Spleen (tissue), 11 donors: ENCODE measurements around the gene IKZF5. TPM values are rescaled to one million over a fixed set of nuclear protein-coding genes. Genes with fewer than 3 reads are reported as not detected.

ENCODE experiments used
- DNase-seq: peaks from one replicate; pipeline ENCODE4 v3.0.0-alpha.2; 2020
- H3K27ac ChIP-seq, 8 donors: fragments of 200-600 bp; sonication (generic) in 7 of 8; 1 replicate in 4 of 8; 2 replicates in 4 of 8; pipeline versions ENCODE4 v1.5.0 to v1.8.0; 2016 to 2021; ENCODE audit warnings: inconsistent platforms in 4 of 8, mild to moderate bottlenecking in 4 of 8, moderate library complexity in 1 of 8
- H3K27me3 ChIP-seq, 7 donors: fragments of 200-600 bp; sonication (generic) in 6 of 7; replicated peaks in 1 of 7; 1 replicate in 4 of 7; 2 replicates in 3 of 7; pipeline versions ENCODE4 v1.5.0 to v1.8.0; 2016 to 2021; ENCODE audit warnings: inconsistent platforms in 3 of 7, mild to moderate bottlenecking in 1 of 7
- H3K36me3 ChIP-seq, 6 donors: fragments of 200-600 bp; sonication (generic) in 5 of 6; 1 replicate in 4 of 6; 2 replicates in 2 of 6; pipeline versions ENCODE4 v1.5.0 to v1.8.0; 2016 to 2021; ENCODE audit warnings: inconsistent platforms in 2 of 6
- H3K4me1 ChIP-seq, 6 donors: fragments of 200-600 bp; sonication (generic) in 5 of 6; 1 replicate in 3 of 6; 2 replicates in 3 of 6; pipeline versions ENCODE4 v1.5.0 to v1.8.0; 2016 to 2021; ENCODE audit warnings: inconsistent platforms in 3 of 6
- H3K4me3 ChIP-seq, 8 donors: fragments of 200-600 bp; sonication (generic) in 7 of 8; 1 replicate in 4 of 8; 2 replicates in 4 of 8; pipeline versions ENCODE4 v1.5.0 to v1.8.0; 2016 to 2021; ENCODE audit warnings: inconsistent platforms in 4 of 8, mild to moderate bottlenecking in 4 of 8, moderate library complexity in 2 of 8
- H3K9me3 ChIP-seq, 8 donors: fragments of 200-600 bp; sonication (generic) in 7 of 8; 1 replicate in 4 of 8; 2 replicates in 4 of 8; pipeline versions ENCODE4 v1.5.0 to v1.8.0; 2016 to 2021; ENCODE audit warnings: inconsistent platforms in 4 of 8
- CTCF ChIP-seq, 11 experiments: fragments of 200-600 bp in 7 of 11; fragments of 450-650 bp in 4 of 11; sonication (generic) in 4 of 11; IDR thresholded peaks in 8 of 11; conservative IDR thresholded peaks in 3 of 11; 1 replicate in 7 of 11; 2 replicates in 4 of 11; pipeline versions ENCODE4 v1.4.0 to v1.8.0; 2016 to 2021; ENCODE audit warnings: antibody characterized with exemption in 11 of 11, inconsistent platforms in 4 of 11, mild to moderate bottlenecking in 1 of 11
- POLR2A ChIP-seq, 3 donors: fragments of 450-650 bp; IDR thresholded peaks; one replicate each; pipeline ENCODE4 v1.5.1; 2017; ENCODE audit warnings: antibody characterized with exemption in 3 of 3, mild to moderate bottlenecking in 1 of 3
- POLR2AphosphoS5 ChIP-seq, 3 donors: sonication (generic); formaldehyde crosslinking; IDR thresholded peaks; one replicate each; pipeline ENCODE4 v1.5.1; 2017; ENCODE audit warnings: antibody characterized with exemption in 3 of 3
- WGBS, 5 donors: extraction: QIAGEN DNeasy Blood & Tissue Kit in 3 of 5; methylation state at CpG; one replicate each; pipeline versions ENCODE4 v1.1.5 to v1.1.7; 2013 to 2018; 5-methylcytosine and 5-hydroxymethylcytosine counted together
- intact Hi-C: fragments of 100-400 bp; cut with DNase I; formaldehyde crosslinking; loops from one replicate; pipeline ENCODE4 v1.15.0; 2023; ENCODE audit warnings: low total_unique reads
- polyA plus RNA-seq, 3 donors: library from polyadenylated mRNA; stranded (reverse); fragments of 200-250 nt; gene quantifications; one replicate each; pipeline ENCODE4 v1.2.1, GENCODE V29; 2013
- total RNA-seq, 7 donors: library from RNA; depleted of rRNA in 3 of 7; stranded (reverse); fragments of >200 nt in 3 of 7; fragmentation: NEBNext Ultra II Directional in 4 of 7; extraction: Animal tissue kit (Norgen Biotek cat#: 25700) in 4 of 7; gene quantifications; one replicate each; pipeline versions ENCODE4 v1.1.0 to v1.2.1, GENCODE V29; 2016 to 2021
- donor health status: healthy with polysubstance abuse.
- donor health status: DM: no; HTN: no; CAD: no; lungs with moderate emphysema.
- donor health status: DM: no; HTN: no; CAD: no.
- donor health status: Bipolar disorder and iron deficiency.
- donor health status: healthy.
- donor health status: DM: no; HTN: no; CAD: no.
- donor health status: DM: yes; HTN: yes; CAD: no.

Gene IKZF5
- total and polyA plus RNA-seq, 10 donors: 8.9 to 26.7 (median 16.2) TPM

DNA sequence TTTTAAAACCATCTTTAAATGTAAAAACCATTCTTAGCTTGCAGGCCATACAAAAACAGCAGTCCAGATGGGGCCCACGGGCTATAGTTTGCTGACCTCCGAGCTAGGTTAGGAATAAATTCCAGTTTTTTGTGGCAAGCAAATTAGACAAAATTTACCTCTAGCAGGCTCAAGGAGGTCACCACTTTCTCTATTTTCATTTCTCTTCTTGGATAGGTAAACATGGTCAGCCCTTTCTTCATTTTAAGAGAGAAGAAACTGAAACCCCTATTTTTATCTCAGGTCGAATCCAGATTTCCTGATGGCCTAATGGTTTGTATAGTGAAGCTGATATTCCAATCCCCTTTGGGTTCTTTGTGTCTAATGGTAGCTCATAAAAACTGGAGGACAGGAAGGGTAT lies 10.7 kb downstream of the IKZF5 start:
- peaks cover 3 to 63% (median 42%) of the 10 kb centered on the region in 6 donors for H3K36me3 ChIP-seq
- intact Hi-C loops: no loop called here

GRCh38 chr10:122995936-122996335 lies 12.7 kb downstream of the IKZF5 start:
- Histone ChIP-seq H3K27ac (no peak overlapping the region), H3K9me3 (no peaks in the 10 kb centered on the region), H3K36me3 (peaks cover 3 to 77% (median 47%) of the 10 kb centered on the region in 6 donors), H3K27me3 (no peaks in the 10 kb centered on the region), H3K4me3 (no peak overlapping the region), H3K4me1 (peaks cover 0 to 24% (median 12%) of the 10 kb centered on the region in 6 donors)
- WGBS, 5 donors: 93 to 100% (median 97%) methylated on average over 4 of the region's 4 CpGs
- intact Hi-C loops: no loop called here
- DNase-seq: no peak
- no peak for TF ChIP-seq POLR2AphosphoS5 (IDR thresholded peaks at IDR 0.05)
- TF ChIP-seq POLR2A (IDR thresholded peaks at IDR 0.05): no peak
- no peak for TF ChIP-seq CTCF (IDR thresholded peaks at IDR 0.05 in 8 of 11, conservative IDR thresholded peaks at IDR 0.05 in 3 of 11)

More for the DNA sequence above, 10.7 kb downstream of the IKZF5 start:
- no peak for DNase-seq
- Histone ChIP-seq H3K9me3 (no peaks in the 10 kb centered on the region), H3K27ac (no peak overlapping the region), H3K27me3 (no peaks in the 10 kb centered on the region), H3K4me1 (peaks cover 0 to 40% (median 12%) of the 10 kb centered on the region in 6 donors), H3K4me3 (no peak overlapping the region)
- TF ChIP-seq CTCF (IDR thresholded peaks at IDR 0.05 in 8 of 11, conservative IDR thresholded peaks at IDR 0.05 in 3 of 11) (no peak), POLR2A (IDR thresholded peaks at IDR 0.05) (no peak), POLR2AphosphoS5 (IDR thresholded peaks at IDR 0.05) (no peak)
- 85 to 94% (median 90%) methylated on average over 3 of the region's 3 CpGs for WGBS, 5 donors

DNA sequence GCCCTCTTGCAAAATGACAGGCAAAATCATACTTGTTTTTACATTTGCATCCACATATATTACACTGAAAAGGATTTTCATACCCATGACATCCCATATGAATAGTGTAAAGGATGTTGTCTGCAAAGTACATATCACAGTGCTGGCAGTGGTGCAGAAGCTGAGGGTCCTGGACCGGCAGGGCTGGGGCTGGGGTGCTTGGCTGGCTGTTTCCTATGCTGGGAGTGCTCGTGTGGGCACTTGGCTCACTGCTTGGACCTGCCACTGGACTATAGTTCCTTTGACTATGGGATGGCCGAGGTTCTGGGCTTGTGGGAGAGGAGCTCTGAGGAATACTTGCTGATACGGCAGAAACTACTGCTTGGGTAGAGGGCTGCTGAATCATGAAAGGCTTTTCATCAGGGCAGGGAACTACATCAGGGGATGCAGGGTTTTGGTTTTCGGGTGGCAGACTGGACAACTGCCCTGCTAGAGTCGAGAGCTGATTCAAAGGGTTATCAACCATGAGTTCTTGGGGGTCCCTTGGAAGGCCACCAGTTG lies 14.7 kb downstream of the IKZF5 start:
- peaks cover 3 to 85% (median 50%) of the 10 kb centered on the region in 6 donors for H3K36me3 ChIP-seq

More for the DNA sequence above, 14.7 kb downstream of the IKZF5 start:
- Histone ChIP-seq H3K4me3 (no peak overlapping the region), H3K4me1 (peaks cover 0 to 5% (median 0%) of the 10 kb centered on the region in 6 donors), H3K9me3 (no peaks in the 10 kb centered on the region), H3K27ac (no peak overlapping the region), H3K27me3 (no peaks in the 10 kb centered on the region)
- intact Hi-C loops: no loop called here
- TF ChIP-seq POLR2AphosphoS5 (IDR thresholded peaks at IDR 0.05): peak in 2 of 3 donors; percentile 15 to 53
- TF ChIP-seq POLR2A (IDR thresholded peaks at IDR 0.05): no peak
- TF ChIP-seq CTCF (IDR thresholded peaks at IDR 0.05 in 8 of 11, conservative IDR thresholded peaks at IDR 0.05 in 3 of 11): no peak
- WGBS, 5 donors: 92 to 98% (median 97%) methylated on average over 6 of the region's 6 CpGs
- DNase-seq: no peak
